ENCODE data around the gene CBLN3. TPM values are rescaled to one million over a fixed set of nuclear protein-coding genes. Genes with fewer than 3 reads are reported as not detected.

CBLN3 gene
- total and polyA plus RNA-seq, 9 of the 15 experiments (the other 6 are each of a cell fraction or from before 2014, with no cell fraction given), result 0.05 to 0.59 (median 0.26) TPM; not detected in 1

DNA sequence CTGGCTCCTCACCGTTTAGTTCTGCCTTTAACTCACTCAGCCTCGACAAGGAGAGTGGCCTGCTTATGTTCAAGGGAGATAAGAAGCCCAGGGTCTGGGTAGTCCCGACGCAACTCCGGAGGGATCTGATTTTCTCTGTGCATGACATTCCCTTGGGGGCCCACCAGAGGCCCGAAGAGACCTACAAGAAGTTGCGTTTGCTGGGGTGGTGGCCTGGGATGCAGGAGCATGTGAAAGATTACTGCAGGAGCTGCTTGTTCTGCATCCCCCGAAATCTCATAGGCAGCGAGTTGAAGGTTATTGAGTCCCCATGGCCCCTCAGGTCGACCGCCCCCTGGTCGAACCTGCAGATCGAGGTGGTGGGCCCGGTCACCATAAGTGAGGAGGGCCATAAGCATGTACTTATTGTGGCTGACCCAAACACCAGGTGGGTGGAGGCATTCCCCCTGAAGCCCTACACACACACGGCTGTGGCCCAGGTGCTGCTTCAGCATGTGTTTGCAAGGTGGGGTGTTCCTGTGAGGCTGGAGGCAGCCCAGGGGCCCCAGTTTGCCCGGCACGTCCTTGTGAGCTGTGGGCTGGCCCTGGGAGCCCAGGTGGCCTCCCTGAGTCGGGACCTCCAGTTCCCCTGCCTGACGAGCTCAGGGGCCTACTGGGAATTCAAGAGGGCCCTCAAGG, 13.1 kb downstream of the CBLN3 start (continued):
- no peak for TF ChIP-seq BACH1 (tag; IDR thresholded peaks at IDR 0.05)
- TF ChIP-seq NR3C1 (CRISPR knock-in tag; IDR thresholded peaks at IDR 0.05), result no peak
- TF ChIP-seq DPF2 (IDR thresholded peaks at IDR 0.05), result peak; percentile 33; the same call in 1 of the 2 replicates
- TF ChIP-seq HMG20B (CRISPR knock-in tag; IDR thresholded peaks at IDR 0.05), result no peak
- no peak for TF ChIP-seq MYBL2 (IDR thresholded peaks at IDR 0.05; ENCODE audit: low read depth)
- TF ChIP-seq MYBL2 (CRISPR knock-in tag; IDR thresholded peaks at IDR 0.05; ENCODE audit: borderline replicate concordance), result no peak
- TF ChIP-seq MAFG (tag; conservative IDR thresholded peaks at IDR 0.05), result no peak
- TF ChIP-seq GTF3C2 (IDR thresholded peaks at IDR 0.05; ENCODE audit: borderline replicate concordance, extremely low read depth, insufficient read length), result no peak
- TF ChIP-seq IFI16 (CRISPR knock-in tag; IDR thresholded peaks at IDR 0.05), result no peak
- no peak for TF ChIP-seq ATF7 (IDR thresholded peaks at IDR 0.05)
- no peak for TF ChIP-seq ZNF133 (CRISPR knock-in tag; IDR thresholded peaks at IDR 0.05)
- TF ChIP-seq ETV1 (tag; conservative IDR thresholded peaks at IDR 0.05; ENCODE audit: low read depth), result no peak
- no peak for TF ChIP-seq RBM14 (IDR thresholded peaks at IDR 0.05; ENCODE audit: borderline replicate concordance, insufficient read depth, low read depth, low read length)
- TF ChIP-seq IRF2 (CRISPR knock-in tag; IDR thresholded peaks at IDR 0.05), result no peak
- TF ChIP-seq KAT2B (IDR thresholded peaks at IDR 0.05; ENCODE audit: low read depth, low read length), result no peak
- TF ChIP-seq NR2C1 (IDR thresholded peaks at IDR 0.05), result no peak
- TF ChIP-seq NR2C1 (tag; IDR thresholded peaks at IDR 0.05), result no peak
- TF ChIP-seq RB1 (IDR thresholded peaks at IDR 0.05; ENCODE audit: low read depth), result no peak
- no peak for TF ChIP-seq ESRRA (IDR thresholded peaks at IDR 0.05; ENCODE audit: borderline replicate concordance, low read depth)
- no peak for TF ChIP-seq RAD51 (IDR thresholded peaks at IDR 0.05; ENCODE audit: borderline replicate concordance, low read depth)
- TF ChIP-seq PML (IDR thresholded peaks at IDR 0.05; ENCODE audit: low read length), result no peak
- TF ChIP-seq, protein P1, sequence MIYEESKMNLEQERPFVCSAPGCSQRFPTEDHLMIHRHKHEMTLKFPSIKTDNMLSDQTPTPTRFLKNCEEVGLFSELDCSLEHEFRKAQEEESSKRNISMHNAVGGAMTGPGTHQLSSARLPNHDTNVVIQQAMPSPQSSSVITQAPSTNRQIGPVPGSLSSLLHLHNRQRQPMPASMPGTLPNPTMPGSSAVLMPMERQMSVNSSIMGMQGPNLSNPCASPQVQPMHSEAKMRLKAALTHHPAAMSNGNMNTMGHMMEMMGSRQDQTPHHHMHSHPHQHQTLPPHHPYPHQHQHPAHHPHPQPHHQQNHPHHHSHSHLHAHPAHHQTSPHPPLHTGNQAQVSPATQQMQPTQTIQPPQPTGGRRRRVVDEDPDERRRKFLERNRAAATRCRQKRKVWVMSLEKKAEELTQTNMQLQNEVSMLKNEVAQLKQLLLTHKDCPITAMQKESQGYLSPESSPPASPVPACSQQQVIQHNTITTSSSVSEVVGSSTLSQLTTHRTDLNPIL (CRISPR knock-in tag; IDR thresholded peaks at IDR 0.05), result no peak
- no peak for TF ChIP-seq SPI1 (IDR thresholded peaks at IDR 0.05; ENCODE audit: borderline replicate concordance, low read depth, low read length)
- no peak for TF ChIP-seq RBM17 (IDR thresholded peaks at IDR 0.05; ENCODE audit: borderline replicate concordance, low read depth, low read length)
- TF ChIP-seq ZNF253 (CRISPR knock-in tag; conservative IDR thresholded peaks at IDR 0.05), result no peak
- TF ChIP-seq NR4A1 (CRISPR knock-in tag; IDR thresholded peaks at IDR 0.05), result no peak
- TF ChIP-seq NR4A1 (tag; IDR thresholded peaks at IDR 0.05), result no peak
- TF ChIP-seq SETDB1 (IDR thresholded peaks at IDR 0.05; ENCODE audit: low read length), result no peak
